HG03060 (cell line): Measurements from ENCODE around the gene NPTN.
"Not testable (repeated sequence)": the region's sequence is repeated elsewhere in the genome, so short reads cannot be mapped to it uniquely, and the experiment has no call there.

Source experiments
- ATAC-seq: cut with Tn5 transposase; IDR thresholded peaks from one replicate; pipeline ENCODE4 v1.9.1; 2021; ENCODE audit warnings: low read depth, moderate number of reproducible peaks; ENCODE audit not compliant: unreplicated experiment

The NPTN gene

GRCh38 chr15:73573572-73573971 lies 59.6 kb downstream of the NPTN start:
- ATAC-seq: no peak

- no peak for ATAC-seq
Observed at GRCh38 chr15:73573037-73573436, 60.2 kb downstream of the NPTN start.

- no peak for ATAC-seq
Observed at GRCh38 chr15:73572296-73572695, 60.9 kb downstream of the NPTN start.

GRCh38 chr15:73571346-73571745 lies 61.8 kb downstream of the NPTN start:
- ATAC-seq: no peak

- no peak for ATAC-seq
Observed at GRCh38 chr15:73570355-73571032, 62.7 kb downstream of the NPTN start.

GRCh38 chr15:73569361-73569760 lies 63.8 kb downstream of the NPTN start:
- ATAC-seq: no peak

GRCh38 chr15:73568564-73569280 lies 64.5 kb downstream of the NPTN start:
- no peak for ATAC-seq

GRCh38 chr15:73567020-73567419 lies 66.2 kb downstream of the NPTN start:
- no peak for ATAC-seq

GRCh38 chr15:73564255-73564654 lies 68.9 kb downstream of the NPTN start:
- no peak for ATAC-seq

GRCh38 chr15:73560501-73561117 lies 72.6 kb downstream of the NPTN start:
- ATAC-seq: no peak

GRCh38 chr15:73558529-73558928 lies 74.7 kb downstream of the NPTN start:
- ATAC-seq: no peak

GRCh38 chr15:73555080-73555479 lies 78.1 kb downstream of the NPTN start:
- no peak for ATAC-seq

GRCh38 chr15:73550190-73550589 lies 83.0 kb downstream of the NPTN start:
- ATAC-seq: no peak

- not testable (repeated sequence) for ATAC-seq
Observed at GRCh38 chr15:73548925-73549324, 84.3 kb downstream of the NPTN start.

- no peak for ATAC-seq
Observed at GRCh38 chr15:73541479-73541878, 91.7 kb downstream of the NPTN start.

- no peak for ATAC-seq
Observed at GRCh38 chr15:73540161-73540560, 93.0 kb downstream of the NPTN start.

- no peak for ATAC-seq
Observed at GRCh38 chr15:73539212-73540128, 93.7 kb downstream of the NPTN start.

GRCh38 chr15:73538563-73539211 lies 94.5 kb downstream of the NPTN start:
- no peak for ATAC-seq

GRCh38 chr15:73538123-73538522 lies 95.1 kb downstream of the NPTN start:
- no peak for ATAC-seq

GRCh38 chr15:73530649-73531048 lies 102.5 kb downstream of the NPTN start:
- no peak for ATAC-seq
